Measurements from ENCODE around the gene CCDC66. TPM values are rescaled to one million over a fixed set of nuclear protein-coding genes. Genes with fewer than 3 reads are reported as not detected.

The CCDC66 gene
- total and polyA plus RNA-seq, 2 donors (not counting 1 experiment from before 2014, with no cell fraction given), result 12.3 to 53.7 TPM

GRCh38 chr3:56591262-56591661 lies 34.3 kb downstream of the CCDC66 start:
- no peak for ATAC-seq (ENCODE audit: low read depth)
- H3K36me3 ChIP-seq (replicated peaks in 1 of 2; ENCODE audit: control extremely low read depth in 1 of 2, control insufficient read depth in 1 of 2, extremely low read depth in 1 of 2, insufficient read depth in 2 of 2, low read length in 1 of 2), result peaks cover 4 to 13% of the 10 kb centered on the region in 2 experiments
- H3K4me3 ChIP-seq (ENCODE audit: control extremely low read depth in 1 of 5, extremely low read depth in 1 of 5, insufficient read depth in 1 of 5, low read depth in 2 of 5, low read length in 4 of 5), result no peak overlapping the region
- WGBS (ENCODE audit: insufficient coverage), result no CpG with 5 or more reads among the region's 2 CpGs
- intact Hi-C loops (cut with micrococcal nuclease), result no loop called here
- H3K79me2 ChIP-seq (ENCODE audit: control insufficient read depth, insufficient read depth, low read length), result no peaks in the 10 kb centered on the region
- no peak overlapping the region for H3K4me2 ChIP-seq (replicated peaks; ENCODE audit: low read depth, low read length, poor library complexity, severe bottlenecking)
- ChIA-PET CTCF (interaction anchor here (1.5 kb wide), 1 partner anchor 10 kb away, joined by 3 read pairs; no protein-coding TSS in a partner anchor), POLR2A (no interaction called here)
- H3K9ac ChIP-seq (ENCODE audit: low read length), result no peak overlapping the region
- Mint-ChIP-seq H3K9me3 (ENCODE audit: insufficient read depth) (no peaks in the 10 kb centered on the region), H3K4me1 (no peaks in the 10 kb centered on the region), H3K27ac (no peak overlapping the region), H3K27me3 (no peaks in the 10 kb centered on the region), H3K4me3 (no peak overlapping the region)
- H3K4me1 ChIP-seq (ENCODE audit: control insufficient read depth in 2 of 2, insufficient read depth in 2 of 2, low read length in 2 of 2), result no peaks in the 10 kb centered on the region
- H4K20me1 ChIP-seq (ENCODE audit: control insufficient read depth, insufficient read depth, low read length, poor library complexity, severe bottlenecking), result no peaks in the 10 kb centered on the region
- H3K27ac ChIP-seq (ENCODE audit: low read length in 2 of 2), result no peak overlapping the region
- TF ChIP-seq CTCF (IDR thresholded peaks at IDR 0.05) (no peak), EZH2 (IDR thresholded peaks at IDR 0.05; ENCODE audit: borderline replicate concordance, insufficient read depth, low read depth, low read length, poor library complexity, severe bottlenecking) (no peak)
- H3K27me3 ChIP-seq (replicated peaks in 1 of 4; ENCODE audit: control extremely low read depth in 1 of 4, control insufficient read depth in 3 of 4, insufficient read depth in 4 of 4, low read length in 3 of 4), result no peaks in the 10 kb centered on the region
- DNase-seq, result no peak
- no peaks in the 10 kb centered on the region for H3K9me3 ChIP-seq (ENCODE audit: control extremely low read depth in 1 of 3, control insufficient read depth in 2 of 3, insufficient read depth in 1 of 3, low read length in 2 of 3)
- H2AFZ ChIP-seq (ENCODE audit: insufficient read depth, low read depth, low read length, poor library complexity, severe bottlenecking), result no peak overlapping the region

GRCh38 chr3:56593455-56594158 lies 36.6 kb downstream of the CCDC66 start:
- H4K20me1 ChIP-seq (ENCODE audit: control insufficient read depth, insufficient read depth, low read length, poor library complexity, severe bottlenecking), result no peaks in the 10 kb centered on the region
- no peak overlapping the region for H3K4me3 ChIP-seq (ENCODE audit: control extremely low read depth in 1 of 5, extremely low read depth in 1 of 5, insufficient read depth in 1 of 5, low read depth in 2 of 5, low read length in 4 of 5)
- DNase-seq (no peak), ATAC-seq (ENCODE audit: low read depth) (no peak)
- no peak overlapping the region for H2AFZ ChIP-seq (ENCODE audit: insufficient read depth, low read depth, low read length, poor library complexity, severe bottlenecking)
- no peaks in the 10 kb centered on the region for H3K9me3 ChIP-seq (ENCODE audit: control extremely low read depth in 1 of 3, control insufficient read depth in 2 of 3, insufficient read depth in 1 of 3, low read length in 2 of 3)
- Mint-ChIP-seq H3K9me3 (ENCODE audit: insufficient read depth) (no peaks in the 10 kb centered on the region), H3K27me3 (no peaks in the 10 kb centered on the region), H3K4me3 (no peak overlapping the region), H3K4me1 (no peaks in the 10 kb centered on the region), H3K27ac (no peak overlapping the region)
- 100% methylated on average over 1 of the region's 6 CpGs for WGBS (ENCODE audit: insufficient coverage)
- H3K27ac ChIP-seq (ENCODE audit: low read length in 2 of 2), result no peak overlapping the region
- H3K79me2 ChIP-seq (ENCODE audit: control insufficient read depth, insufficient read depth, low read length), result no peaks in the 10 kb centered on the region
- intact Hi-C loops (cut with micrococcal nuclease), result no loop called here
- no peaks in the 10 kb centered on the region for H3K27me3 ChIP-seq (replicated peaks in 1 of 4; ENCODE audit: control extremely low read depth in 1 of 4, control insufficient read depth in 3 of 4, insufficient read depth in 4 of 4, low read length in 3 of 4)
- H3K4me2 ChIP-seq (replicated peaks; ENCODE audit: low read depth, low read length, poor library complexity, severe bottlenecking), result no peak overlapping the region
- peaks cover 4 to 15% of the 10 kb centered on the region in 2 experiments for H3K36me3 ChIP-seq (replicated peaks in 1 of 2; ENCODE audit: control extremely low read depth in 1 of 2, control insufficient read depth in 1 of 2, extremely low read depth in 1 of 2, insufficient read depth in 2 of 2, low read length in 1 of 2)
- H3K4me1 ChIP-seq (ENCODE audit: control insufficient read depth in 2 of 2, insufficient read depth in 2 of 2, low read length in 2 of 2), result no peaks in the 10 kb centered on the region
- POLR2A ChIA-PET, result no interaction called here
- CTCF ChIA-PET, result no interaction called here
- no peak for TF ChIP-seq CTCF (IDR thresholded peaks at IDR 0.05)
- no peak for TF ChIP-seq EZH2 (IDR thresholded peaks at IDR 0.05; ENCODE audit: borderline replicate concordance, insufficient read depth, low read depth, low read length, poor library complexity, severe bottlenecking)
- H3K9ac ChIP-seq (ENCODE audit: low read length), result no peak overlapping the region
